ENCODE measurements around the gene KREMEN1.

DNA sequence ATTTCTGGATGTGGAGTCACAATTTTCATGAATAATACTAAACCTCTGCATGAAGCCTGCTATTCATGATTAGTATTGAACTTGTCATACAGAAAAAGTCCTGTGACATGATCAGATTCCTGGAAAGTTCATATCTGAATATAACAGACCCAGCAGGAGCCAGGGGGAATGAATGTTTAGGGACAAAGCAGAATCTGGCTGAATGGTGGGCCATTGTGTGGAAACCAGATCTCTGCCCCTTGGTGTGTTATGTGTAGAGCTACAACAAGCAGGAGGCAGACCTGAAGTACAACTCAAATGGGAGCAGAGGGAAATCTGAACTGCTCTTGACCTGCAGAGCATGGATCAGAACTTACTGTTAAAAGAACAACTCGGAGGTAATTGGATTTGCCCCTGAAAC is 30.3 kb downstream of the KREMEN1 start:
- TF ChIP-seq, protein P1, sequence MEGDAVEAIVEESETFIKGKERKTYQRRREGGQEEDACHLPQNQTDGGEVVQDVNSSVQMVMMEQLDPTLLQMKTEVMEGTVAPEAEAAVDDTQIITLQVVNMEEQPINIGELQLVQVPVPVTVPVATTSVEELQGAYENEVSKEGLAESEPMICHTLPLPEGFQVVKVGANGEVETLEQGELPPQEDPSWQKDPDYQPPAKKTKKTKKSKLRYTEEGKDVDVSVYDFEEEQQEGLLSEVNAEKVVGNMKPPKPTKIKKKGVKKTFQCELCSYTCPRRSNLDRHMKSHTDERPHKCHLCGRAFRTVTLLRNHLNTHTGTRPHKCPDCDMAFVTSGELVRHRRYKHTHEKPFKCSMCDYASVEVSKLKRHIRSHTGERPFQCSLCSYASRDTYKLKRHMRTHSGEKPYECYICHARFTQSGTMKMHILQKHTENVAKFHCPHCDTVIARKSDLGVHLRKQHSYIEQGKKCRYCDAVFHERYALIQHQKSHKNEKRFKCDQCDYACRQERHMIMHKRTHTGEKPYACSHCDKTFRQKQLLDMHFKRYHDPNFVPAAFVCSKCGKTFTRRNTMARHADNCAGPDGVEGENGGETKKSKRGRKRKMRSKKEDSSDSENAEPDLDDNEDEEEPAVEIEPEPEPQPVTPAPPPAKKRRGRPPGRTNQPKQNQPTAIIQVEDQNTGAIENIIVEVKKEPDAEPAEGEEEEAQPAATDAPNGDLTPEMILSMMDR (IDR thresholded peaks at IDR 0.05), result no peak
- TF ChIP-seq ZNF396 (CRISPR knock-in tag; IDR thresholded peaks at IDR 0.05; ENCODE audit: borderline replicate concordance) (no peak), ZNF121 (CRISPR knock-in tag; IDR thresholded peaks at IDR 0.05) (no peak), ATF1 (CRISPR knock-in tag; IDR thresholded peaks at IDR 0.05) (no peak), TP53 (CRISPR knock-in tag; IDR thresholded peaks at IDR 0.05) (no peak), JUN (CRISPR knock-in tag; IDR thresholded peaks at IDR 0.05) (no peak), SP1 (CRISPR knock-in tag; conservative IDR thresholded peaks at IDR 0.05) (no peak)
- TF ChIP-seq, protein P2, sequence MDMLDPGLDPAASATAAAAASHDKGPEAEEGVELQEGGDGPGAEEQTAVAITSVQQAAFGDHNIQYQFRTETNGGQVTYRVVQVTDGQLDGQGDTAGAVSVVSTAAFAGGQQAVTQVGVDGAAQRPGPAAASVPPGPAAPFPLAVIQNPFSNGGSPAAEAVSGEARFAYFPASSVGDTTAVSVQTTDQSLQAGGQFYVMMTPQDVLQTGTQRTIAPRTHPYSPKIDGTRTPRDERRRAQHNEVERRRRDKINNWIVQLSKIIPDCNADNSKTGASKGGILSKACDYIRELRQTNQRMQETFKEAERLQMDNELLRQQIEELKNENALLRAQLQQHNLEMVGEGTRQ (CRISPR knock-in tag; IDR thresholded peaks at IDR 0.05), result no peak

Measured in WTC11 (cell line).